BLaER1 treated with 17β-estradiol and CSF1 and Interleukin-3, amounts not matched to agents 10 nM and 100 nM (cell line): ENCODE measurements around the gene LRIT2.

ENCODE experiments used
- H3K27ac ChIP-seq, 11 experiments: shearing (Covaris generic); formaldehyde crosslinking; 2 replicates each; pipeline ENCODE4 v1.8.1; 2022
- H3K27me3 ChIP-seq, 11 experiments: shearing (Covaris generic); formaldehyde crosslinking; 2 replicates each; pipeline ENCODE4 v1.8.1; 2022
- H3K36me3 ChIP-seq, 11 experiments: shearing (Covaris generic); formaldehyde crosslinking; 2 replicates each; pipeline ENCODE4 v1.8.1; 2022
- H3K4me1 ChIP-seq, 10 experiments: shearing (Covaris generic); formaldehyde crosslinking; 2 replicates each; pipeline ENCODE4 v1.8.1; 2022
- H3K4me2 ChIP-seq, 11 experiments: shearing (Covaris generic); formaldehyde crosslinking; 2 replicates each; pipeline ENCODE4 v1.8.1; 2022
- H3K4me3 ChIP-seq, 10 experiments: shearing (Covaris generic); formaldehyde crosslinking; 2 replicates each; pipeline ENCODE4 v1.8.1; 2022
- H3K9ac ChIP-seq, 11 experiments: shearing (Covaris generic); formaldehyde crosslinking; 2 replicates each; pipeline ENCODE4 v1.8.1; 2022
- H3K9me3 ChIP-seq, 11 experiments: shearing (Covaris generic); formaldehyde crosslinking; replicated peaks in 1 of 11; 2 replicates each; pipeline ENCODE4 v1.8.1; 2022
- H4K20me1 ChIP-seq, 11 experiments: shearing (Covaris generic); formaldehyde crosslinking; 2 replicates each; pipeline ENCODE4 v1.8.1; 2022
- Cebpa-rat ChIP-seq, 11 experiments: shearing (Covaris generic); IDR thresholded peaks; 2 replicates each; pipeline ENCODE4 v1.8.1; 2022

The LRIT2 gene

GRCh38 chr10:84213076-84213475 is 12.3 kb downstream of the LRIT2 start:
- Histone ChIP-seq H3K9me3 (no peaks in the 10 kb centered on the region), H3K27me3 (no peaks in the 10 kb centered on the region), H4K20me1 (no peaks in the 10 kb centered on the region; a peak in 1 of 22 replicates), H3K27ac (no peak overlapping the region), H3K9ac (no peak overlapping the region), H3K36me3 (no peaks in the 10 kb centered on the region), H3K4me2 (no peak overlapping the region), H3K4me3 (no peak overlapping the region), H3K4me1 (no peaks in the 10 kb centered on the region)
- TF ChIP-seq Cebpa-rat (IDR thresholded peaks at IDR 0.05) = no peak

GRCh38 chr10:84212014-84212413 is 13.3 kb downstream of the LRIT2 start:
- no peak overlapping the region for H3K9ac ChIP-seq
- H3K27ac ChIP-seq = no peak overlapping the region
- no peaks in the 10 kb centered on the region for H3K36me3 ChIP-seq
- H3K27me3 ChIP-seq = no peaks in the 10 kb centered on the region
- no peaks in the 10 kb centered on the region for H3K9me3 ChIP-seq
- no peak for TF ChIP-seq Cebpa-rat (IDR thresholded peaks at IDR 0.05)
- H3K4me3 ChIP-seq = no peak overlapping the region
- no peaks in the 10 kb centered on the region; a peak in 1 of 22 replicates for H4K20me1 ChIP-seq
- H3K4me1 ChIP-seq = no peaks in the 10 kb centered on the region
- H3K4me2 ChIP-seq = no peak overlapping the region

- Histone ChIP-seq H4K20me1 (no peaks in the 10 kb centered on the region; a peak in 1 of 22 replicates), H3K27me3 (no peaks in the 10 kb centered on the region), H3K27ac (no peak overlapping the region), H3K4me3 (no peak overlapping the region), H3K9ac (no peak overlapping the region), H3K4me2 (no peak overlapping the region), H3K36me3 (no peaks in the 10 kb centered on the region), H3K9me3 (no peaks in the 10 kb centered on the region), H3K4me1 (no peaks in the 10 kb centered on the region)
- no peak for TF ChIP-seq Cebpa-rat (IDR thresholded peaks at IDR 0.05)
Measured at GRCh38 chr10:84211566-84211965, 13.8 kb downstream of the LRIT2 start.

GRCh38 chr10:84208023-84208422 is 17.3 kb downstream of the LRIT2 start:
- Histone ChIP-seq H3K9ac (no peak overlapping the region), H4K20me1 (no peaks in the 10 kb centered on the region; a peak in 1 of 22 replicates), H3K4me3 (no peak overlapping the region), H3K4me1 (no peaks in the 10 kb centered on the region), H3K27me3 (no peaks in the 10 kb centered on the region), H3K27ac (no peak overlapping the region), H3K4me2 (no peak overlapping the region), H3K9me3 (no peaks in the 10 kb centered on the region), H3K36me3 (no peaks in the 10 kb centered on the region)
- no peak for TF ChIP-seq Cebpa-rat (IDR thresholded peaks at IDR 0.05)

GRCh38 chr10:84205853-84206525 is 19.4 kb downstream of the LRIT2 start:
- no peak overlapping the region for H3K27ac ChIP-seq
- no peaks in the 10 kb centered on the region for H3K27me3 ChIP-seq
- peaks cover 0 to 6% (median 0%) of the 10 kb centered on the region in 10 experiments; a peak in 3 of 20 replicates for H3K4me1 ChIP-seq
- no peak overlapping the region for H3K4me3 ChIP-seq
- no peak overlapping the region for H3K4me2 ChIP-seq
- TF ChIP-seq Cebpa-rat (IDR thresholded peaks at IDR 0.05) = no peak
- no peaks in the 10 kb centered on the region for H4K20me1 ChIP-seq
- no peaks in the 10 kb centered on the region for H3K36me3 ChIP-seq
- no peak overlapping the region for H3K9ac ChIP-seq
- no peaks in the 10 kb centered on the region for H3K9me3 ChIP-seq

- no peak for TF ChIP-seq Cebpa-rat (IDR thresholded peaks at IDR 0.05)
- Histone ChIP-seq H3K4me1 (peaks cover 0 to 7% (median 0%) of the 10 kb centered on the region in 10 experiments; a peak in 3 of 20 replicates), H3K9me3 (no peaks in the 10 kb centered on the region), H4K20me1 (no peaks in the 10 kb centered on the region), H3K9ac (no peak overlapping the region), H3K4me2 (no peak overlapping the region), H3K27me3 (no peaks in the 10 kb centered on the region), H3K4me3 (no peak overlapping the region), H3K36me3 (no peaks in the 10 kb centered on the region), H3K27ac (no peak overlapping the region)
Measured at GRCh38 chr10:84205049-84205852, 20.1 kb downstream of the LRIT2 start.

- Histone ChIP-seq H3K9me3 (no peaks in the 10 kb centered on the region), H3K27ac (no peak overlapping the region), H3K4me1 (peaks cover 0 to 7% (median 0%) of the 10 kb centered on the region in 10 experiments; a peak in 3 of 20 replicates), H3K36me3 (no peaks in the 10 kb centered on the region), H4K20me1 (no peaks in the 10 kb centered on the region), H3K9ac (no peak overlapping the region), H3K4me2 (no peak overlapping the region), H3K27me3 (no peaks in the 10 kb centered on the region), H3K4me3 (no peak overlapping the region)
- no peak for TF ChIP-seq Cebpa-rat (IDR thresholded peaks at IDR 0.05)
Measured at GRCh38 chr10:84204610-84205009, 20.7 kb downstream of the LRIT2 start.

GRCh38 chr10:84204122-84204521 is 21.2 kb downstream of the LRIT2 start:
- H3K4me2 ChIP-seq = no peak overlapping the region
- no peak overlapping the region for H3K27ac ChIP-seq
- no peaks in the 10 kb centered on the region for H4K20me1 ChIP-seq
- H3K9ac ChIP-seq = no peak overlapping the region
- no peaks in the 10 kb centered on the region for H3K27me3 ChIP-seq
- H3K4me3 ChIP-seq = no peak overlapping the region
- no peaks in the 10 kb centered on the region for H3K9me3 ChIP-seq
- no peaks in the 10 kb centered on the region for H3K36me3 ChIP-seq
- H3K4me1 ChIP-seq = peaks cover 0 to 7% (median 0%) of the 10 kb centered on the region in 10 experiments; a peak in 3 of 20 replicates
- no peak for TF ChIP-seq Cebpa-rat (IDR thresholded peaks at IDR 0.05)

- no peak overlapping the region for H3K4me3 ChIP-seq
- no peaks in the 10 kb centered on the region for H4K20me1 ChIP-seq
- no peak for TF ChIP-seq Cebpa-rat (IDR thresholded peaks at IDR 0.05)
- no peak overlapping the region for H3K9ac ChIP-seq
- H3K4me2 ChIP-seq = no peak overlapping the region
- no peak overlapping the region for H3K27ac ChIP-seq
- H3K36me3 ChIP-seq = no peaks in the 10 kb centered on the region
- no peaks in the 10 kb centered on the region for H3K9me3 ChIP-seq
- H3K4me1 ChIP-seq = peaks cover 0 to 7% (median 0%) of the 10 kb centered on the region in 10 experiments; a peak in 3 of 20 replicates
- peaks cover 0 to under 1% (median 0%) of the 10 kb centered on the region in 11 experiments; a peak in 1 of 22 replicates for H3K27me3 ChIP-seq
Measured at GRCh38 chr10:84202349-84202748, 23.0 kb downstream of the LRIT2 start.
